HepG2 (cell line): ENCODE measurements around the gene KHK. TPM values are rescaled to one million over a fixed set of nuclear protein-coding genes. Genes with fewer than 3 reads are reported as not detected.

ENCODE experiments used
- ARHGAP35 ChIP-seq: sonication (generic); formaldehyde crosslinking; IDR thresholded peaks from 2 replicates; pipeline ENCODE4 v1.9.0; 2022; ENCODE audit warnings: mild to moderate bottlenecking, inconsistent platforms, moderate library complexity, missing genetic modification reagents, borderline replicate concordance
- BCL3 ChIP-seq: sonication (generic); formaldehyde crosslinking; IDR thresholded peaks from 2 replicates; pipeline ENCODE4 v1.5.1; 2020; ENCODE audit warnings: mild to moderate bottlenecking, missing genetic modification reagents, moderate library complexity
- CBX5 ChIP-seq: sonication (generic); formaldehyde crosslinking; IDR thresholded peaks from 2 replicates; pipeline ENCODE4 v1.4.0; 2020; ENCODE audit warnings: missing genetic modification reagents, borderline replicate concordance
- E2F2 ChIP-seq: sonication (generic); formaldehyde crosslinking; IDR thresholded peaks from 2 replicates; pipeline ENCODE4 v1.4.0; 2020; ENCODE audit warnings: missing genetic modification reagents, borderline replicate concordance
- ESRRA ChIP-seq: sonication (generic); formaldehyde crosslinking; IDR thresholded peaks from 2 replicates; pipeline ENCODE4 v1.5.1; 2020; ENCODE audit warnings: mild to moderate bottlenecking, low read depth, missing genetic modification reagents
- ETV6 ChIP-seq: sonication (generic); formaldehyde crosslinking; conservative IDR thresholded peaks from 2 replicates; pipeline ENCODE4 v1.4.0; 2020; ENCODE audit warnings: missing genetic modification reagents
- LCORL ChIP-seq, 2 experiments: fragments of 450-650 bp in 1 of 2; sonication (generic) in 1 of 2; formaldehyde crosslinking in 1 of 2; IDR thresholded peaks; 2 replicates each; pipeline versions ENCODE4 v1.5.0 to v1.6.1; 2017 to 2020; ENCODE audit warnings: antibody characterized with exemption in 1 of 2, missing genetic modification reagents in 1 of 2
- MIXL1 ChIP-seq: IDR thresholded peaks from 2 replicates; pipeline ENCODE4 v1.6.1; 2016
- NFRKB ChIP-seq: fragments of 450-650 bp; IDR thresholded peaks from 2 replicates; pipeline ENCODE4 v1.6.1; 2017
- RARG ChIP-seq: sonication (generic); formaldehyde crosslinking; IDR thresholded peaks from 2 replicates; pipeline ENCODE4 v1.4.0; 2020; ENCODE audit warnings: low read depth, mild to moderate bottlenecking, missing genetic modification reagents
- RFX1 ChIP-seq: fragments of 450-650 bp; IDR thresholded peaks from 2 replicates; pipeline ENCODE4 v1.6.1; 2017
- RXRB ChIP-seq: IDR thresholded peaks from 2 replicates; pipeline ENCODE4 v1.6.1; 2016; ENCODE audit warnings: borderline replicate concordance, missing genetic modification reagents, missing compliant biosample characterization
- SCMH1 ChIP-seq: sonication (generic); formaldehyde crosslinking; IDR thresholded peaks from 2 replicates; pipeline ENCODE4 v1.9.0; 2021; ENCODE audit warnings: missing genetic modification reagents, mild to moderate bottlenecking, borderline replicate concordance
- SP5 ChIP-seq: IDR thresholded peaks from 2 replicates; pipeline ENCODE4 v1.6.1; 2016; ENCODE audit warnings: low read depth, borderline replicate concordance
- TEAD2 ChIP-seq: sonication (generic); formaldehyde crosslinking; IDR thresholded peaks from 2 replicates; pipeline ENCODE4 v1.9.0; 2021; ENCODE audit warnings: missing genetic modification reagents
- ZNF225 ChIP-seq: sonication (generic); formaldehyde crosslinking; IDR thresholded peaks from 2 replicates; pipeline ENCODE4 v1.4.0; 2020; ENCODE audit warnings: mild to moderate bottlenecking, missing genetic modification reagents
- ZNF567 ChIP-seq: sonication (generic); formaldehyde crosslinking; IDR thresholded peaks from 2 replicates; pipeline ENCODE4 v1.8.1; 2023; ENCODE audit warnings: mild to moderate bottlenecking, missing genetic modification reagents, borderline replicate concordance
- ZNF619 ChIP-seq: sonication (generic); formaldehyde crosslinking; IDR thresholded peaks from 2 replicates; pipeline ENCODE4 v1.4.0; 2020; ENCODE audit warnings: mild to moderate bottlenecking, missing genetic modification reagents
- ZNF709 ChIP-seq: sonication (generic); formaldehyde crosslinking; IDR thresholded peaks from 2 replicates; pipeline ENCODE4 v1.5.0; 2020; ENCODE audit warnings: mild to moderate bottlenecking, missing genetic modification reagents
- ZSCAN30 ChIP-seq: sonication (generic); formaldehyde crosslinking; IDR thresholded peaks from 2 replicates; pipeline ENCODE4 v1.5.0; 2020; ENCODE audit warnings: mild to moderate bottlenecking, missing genetic modification reagents
- polyA plus RNA-seq, 8 experiments: library from polyadenylated mRNA; depleted of rRNA in 3 of 8; stranded (reverse) in 7 of 8; unstranded in 1 of 8; fragments of >200 nt; fragmentation: Illumina TruSeq in 4 of 8; extraction: Trizol in 4 of 8; gene quantifications; 2 replicates each; pipeline versions ENCODE4 v1.2.1 to v1.2.3, GENCODE V29; 2011 to 2016; ENCODE audit warnings: low read depth in 4 of 8, missing spikeins in 1 of 8, mixed read lengths in 1 of 8; ENCODE audit not compliant: insufficient read depth in 1 of 8
- total RNA-seq, 5 experiments: library from RNA; depleted of rRNA; stranded (reverse); fragments of >200 nt; fragmentation: Illumina TruSeq; extraction: Trizol; gene quantifications; 2 replicates each; pipeline ENCODE4 v1.2.3, GENCODE V29; 2016; ENCODE audit warnings: low read depth in 1 of 5
- TF ChIP-seq, protein P1 (sequence below): IDR thresholded peaks from 2 replicates; pipeline ENCODE4 v1.6.1; 2016; ENCODE audit warnings: mild to moderate bottlenecking
- TF ChIP-seq, protein P2 (sequence below): IDR thresholded peaks from 2 replicates; pipeline ENCODE4 v1.6.1; 2016; ENCODE audit warnings: low read depth, missing genetic modification reagents, missing compliant biosample characterization

Gene KHK
- total and polyA plus RNA-seq, 2 of the 13 experiments (the other 11 are each of a cell fraction or from before 2014, with no cell fraction given) = 40.9 to 99.2 TPM

DNA sequence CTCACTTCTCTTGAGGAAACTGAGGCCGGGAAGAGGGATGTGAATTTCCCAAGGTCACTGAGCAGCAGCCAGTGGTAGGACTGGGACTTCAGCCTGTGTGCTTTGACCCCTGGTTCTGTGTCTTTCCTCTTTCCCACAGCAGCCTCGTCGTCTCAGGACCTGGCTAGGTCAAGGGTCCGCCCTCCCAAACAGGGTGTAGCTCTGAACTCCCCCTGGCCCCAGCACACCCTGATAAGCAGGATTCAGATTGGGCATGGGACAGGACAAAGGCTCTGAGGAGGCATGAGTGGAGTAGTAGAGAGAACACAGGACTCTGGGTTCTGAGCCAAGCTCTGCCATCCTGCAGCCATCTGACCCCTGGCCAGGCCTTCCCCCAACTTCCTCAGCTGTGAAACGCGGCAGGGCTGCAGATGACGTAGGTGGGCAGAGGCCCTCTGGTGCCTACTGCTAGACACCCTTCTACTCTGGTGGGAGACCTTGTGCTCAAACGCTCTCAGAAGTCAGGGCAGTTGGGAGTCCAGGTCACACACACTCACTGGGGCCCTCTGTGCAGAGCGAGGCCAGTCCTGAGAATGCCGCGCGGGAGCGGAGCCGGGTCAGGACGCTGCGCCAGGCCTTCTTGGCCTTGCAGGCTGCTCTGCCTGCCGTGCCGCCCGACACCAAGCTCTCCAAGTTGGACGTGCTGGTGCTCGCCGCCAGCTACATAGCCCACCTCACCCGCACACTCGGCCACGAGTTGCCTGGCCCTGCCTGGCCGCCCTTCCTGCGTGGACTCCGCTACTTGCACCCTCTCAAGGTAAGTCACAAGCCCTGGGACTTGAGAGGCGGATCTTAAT, 63.2 kb downstream of the KHK start (continued):
- no peak for TF ChIP-seq RARG (CRISPR knock-in tag)
- TF ChIP-seq LCORL (IDR thresholded peaks at IDR 0.05) = no peak
- TF ChIP-seq LCORL (CRISPR knock-in tag; IDR thresholded peaks at IDR 0.05) = no peak
- no peak for TF ChIP-seq ZSCAN30 (CRISPR knock-in tag)
- TF ChIP-seq, protein P1, sequence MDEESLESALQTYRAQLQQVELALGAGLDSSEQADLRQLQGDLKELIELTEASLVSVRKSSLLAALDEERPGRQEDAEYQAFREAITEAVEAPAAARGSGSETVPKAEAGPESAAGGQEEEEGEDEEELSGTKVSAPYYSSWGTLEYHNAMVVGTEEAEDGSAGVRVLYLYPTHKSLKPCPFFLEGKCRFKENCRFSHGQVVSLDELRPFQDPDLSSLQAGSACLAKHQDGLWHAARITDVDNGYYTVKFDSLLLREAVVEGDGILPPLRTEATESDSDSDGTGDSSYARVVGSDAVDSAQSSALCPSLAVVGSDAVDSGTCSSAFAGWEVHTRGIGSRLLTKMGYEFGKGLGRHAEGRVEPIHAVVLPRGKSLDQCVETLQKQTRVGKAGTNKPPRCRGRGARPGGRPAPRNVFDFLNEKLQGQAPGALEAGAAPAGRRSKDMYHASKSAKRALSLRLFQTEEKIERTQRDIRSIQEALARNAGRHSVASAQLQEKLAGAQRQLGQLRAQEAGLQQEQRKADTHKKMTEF (CRISPR knock-in tag) = no peak
- no peak for TF ChIP-seq BCL3 (CRISPR knock-in tag)
- TF ChIP-seq ESRRA (CRISPR knock-in tag) = no peak
- TF ChIP-seq ZNF709 (CRISPR knock-in tag) = 0 out of 2 replicates have a peak, but pooled peaks have one; percentile 26
- no peak for TF ChIP-seq ZNF619
- no peak for TF ChIP-seq SCMH1 (CRISPR knock-in tag)
- no peak for TF ChIP-seq ARHGAP35 (CRISPR knock-in tag)
- no peak for TF ChIP-seq E2F2 (CRISPR knock-in tag)
- TF ChIP-seq NFRKB = no peak
- TF ChIP-seq ZNF567 = no peak
- TF ChIP-seq SP5 (CRISPR knock-in tag) = no peak
- no peak for TF ChIP-seq CBX5 (CRISPR knock-in tag)
- no peak for TF ChIP-seq RXRB (CRISPR knock-in tag)
- no peak for TF ChIP-seq MIXL1
- TF ChIP-seq, protein P2, sequence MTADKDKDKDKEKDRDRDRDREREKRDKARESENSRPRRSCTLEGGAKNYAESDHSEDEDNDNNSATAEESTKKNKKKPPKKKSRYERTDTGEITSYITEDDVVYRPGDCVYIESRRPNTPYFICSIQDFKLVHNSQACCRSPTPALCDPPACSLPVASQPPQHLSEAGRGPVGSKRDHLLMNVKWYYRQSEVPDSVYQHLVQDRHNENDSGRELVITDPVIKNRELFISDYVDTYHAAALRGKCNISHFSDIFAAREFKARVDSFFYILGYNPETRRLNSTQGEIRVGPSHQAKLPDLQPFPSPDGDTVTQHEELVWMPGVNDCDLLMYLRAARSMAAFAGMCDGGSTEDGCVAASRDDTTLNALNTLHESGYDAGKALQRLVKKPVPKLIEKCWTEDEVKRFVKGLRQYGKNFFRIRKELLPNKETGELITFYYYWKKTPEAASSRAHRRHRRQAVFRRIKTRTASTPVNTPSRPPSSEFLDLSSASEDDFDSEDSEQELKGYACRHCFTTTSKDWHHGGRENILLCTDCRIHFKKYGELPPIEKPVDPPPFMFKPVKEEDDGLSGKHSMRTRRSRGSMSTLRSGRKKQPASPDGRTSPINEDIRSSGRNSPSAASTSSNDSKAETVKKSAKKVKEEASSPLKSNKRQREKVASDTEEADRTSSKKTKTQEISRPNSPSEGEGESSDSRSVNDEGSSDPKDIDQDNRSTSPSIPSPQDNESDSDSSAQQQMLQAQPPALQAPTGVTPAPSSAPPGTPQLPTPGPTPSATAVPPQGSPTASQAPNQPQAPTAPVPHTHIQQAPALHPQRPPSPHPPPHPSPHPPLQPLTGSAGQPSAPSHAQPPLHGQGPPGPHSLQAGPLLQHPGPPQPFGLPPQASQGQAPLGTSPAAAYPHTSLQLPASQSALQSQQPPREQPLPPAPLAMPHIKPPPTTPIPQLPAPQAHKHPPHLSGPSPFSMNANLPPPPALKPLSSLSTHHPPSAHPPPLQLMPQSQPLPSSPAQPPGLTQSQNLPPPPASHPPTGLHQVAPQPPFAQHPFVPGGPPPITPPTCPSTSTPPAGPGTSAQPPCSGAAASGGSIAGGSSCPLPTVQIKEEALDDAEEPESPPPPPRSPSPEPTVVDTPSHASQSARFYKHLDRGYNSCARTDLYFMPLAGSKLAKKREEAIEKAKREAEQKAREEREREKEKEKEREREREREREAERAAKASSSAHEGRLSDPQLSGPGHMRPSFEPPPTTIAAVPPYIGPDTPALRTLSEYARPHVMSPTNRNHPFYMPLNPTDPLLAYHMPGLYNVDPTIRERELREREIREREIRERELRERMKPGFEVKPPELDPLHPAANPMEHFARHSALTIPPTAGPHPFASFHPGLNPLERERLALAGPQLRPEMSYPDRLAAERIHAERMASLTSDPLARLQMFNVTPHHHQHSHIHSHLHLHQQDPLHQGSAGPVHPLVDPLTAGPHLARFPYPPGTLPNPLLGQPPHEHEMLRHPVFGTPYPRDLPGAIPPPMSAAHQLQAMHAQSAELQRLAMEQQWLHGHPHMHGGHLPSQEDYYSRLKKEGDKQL (CRISPR knock-in tag) = no peak
- TF ChIP-seq TEAD2 (CRISPR knock-in tag) = no peak
- TF ChIP-seq RFX1 = no peak
- no peak for TF ChIP-seq ETV6 (CRISPR knock-in tag)
- TF ChIP-seq ZNF225 (CRISPR knock-in tag) = peak; percentile 58; the same call in 1 of the 2 replicates
